ENCODE results near the gene UROD.

DNA sequence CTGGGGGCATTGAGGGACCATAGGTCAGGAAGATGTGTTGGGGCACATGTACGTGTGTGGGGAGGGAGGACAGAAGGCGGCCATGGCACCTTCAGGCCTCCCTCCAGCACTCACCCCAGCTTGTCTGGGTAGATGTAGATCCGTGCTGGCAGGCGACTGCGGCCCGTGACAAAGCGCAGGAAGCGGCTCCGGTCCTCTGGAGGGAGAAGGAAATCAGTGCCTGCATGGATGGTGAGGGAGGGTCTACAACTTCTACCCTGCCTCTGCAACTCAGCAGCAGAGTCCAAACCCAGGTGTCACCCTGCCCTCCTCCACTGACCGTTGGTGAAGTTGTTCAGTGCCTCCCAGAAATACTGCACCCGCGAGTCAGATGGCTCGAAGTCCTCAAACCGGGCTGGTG is 8.3 kb upstream of the UROD start:
- TF ChIP-seq POLR2A (IDR thresholded peaks at IDR 0.05) = no peak
- TF ChIP-seq, protein P1, sequence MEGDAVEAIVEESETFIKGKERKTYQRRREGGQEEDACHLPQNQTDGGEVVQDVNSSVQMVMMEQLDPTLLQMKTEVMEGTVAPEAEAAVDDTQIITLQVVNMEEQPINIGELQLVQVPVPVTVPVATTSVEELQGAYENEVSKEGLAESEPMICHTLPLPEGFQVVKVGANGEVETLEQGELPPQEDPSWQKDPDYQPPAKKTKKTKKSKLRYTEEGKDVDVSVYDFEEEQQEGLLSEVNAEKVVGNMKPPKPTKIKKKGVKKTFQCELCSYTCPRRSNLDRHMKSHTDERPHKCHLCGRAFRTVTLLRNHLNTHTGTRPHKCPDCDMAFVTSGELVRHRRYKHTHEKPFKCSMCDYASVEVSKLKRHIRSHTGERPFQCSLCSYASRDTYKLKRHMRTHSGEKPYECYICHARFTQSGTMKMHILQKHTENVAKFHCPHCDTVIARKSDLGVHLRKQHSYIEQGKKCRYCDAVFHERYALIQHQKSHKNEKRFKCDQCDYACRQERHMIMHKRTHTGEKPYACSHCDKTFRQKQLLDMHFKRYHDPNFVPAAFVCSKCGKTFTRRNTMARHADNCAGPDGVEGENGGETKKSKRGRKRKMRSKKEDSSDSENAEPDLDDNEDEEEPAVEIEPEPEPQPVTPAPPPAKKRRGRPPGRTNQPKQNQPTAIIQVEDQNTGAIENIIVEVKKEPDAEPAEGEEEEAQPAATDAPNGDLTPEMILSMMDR (IDR thresholded peaks at IDR 0.05) = no peak

All from tibial nerve (tissue), 3 donors.